ENCODE data around the gene BCL7B.
A peak's percentile ranks its signal among the peaks of the same experiment; 100 is the strongest.
"Not testable (repeated sequence)": the region's sequence is repeated elsewhere in the genome, so short reads cannot be mapped to it uniquely, and the experiment has no call there.

Gene BCL7B

DNA sequence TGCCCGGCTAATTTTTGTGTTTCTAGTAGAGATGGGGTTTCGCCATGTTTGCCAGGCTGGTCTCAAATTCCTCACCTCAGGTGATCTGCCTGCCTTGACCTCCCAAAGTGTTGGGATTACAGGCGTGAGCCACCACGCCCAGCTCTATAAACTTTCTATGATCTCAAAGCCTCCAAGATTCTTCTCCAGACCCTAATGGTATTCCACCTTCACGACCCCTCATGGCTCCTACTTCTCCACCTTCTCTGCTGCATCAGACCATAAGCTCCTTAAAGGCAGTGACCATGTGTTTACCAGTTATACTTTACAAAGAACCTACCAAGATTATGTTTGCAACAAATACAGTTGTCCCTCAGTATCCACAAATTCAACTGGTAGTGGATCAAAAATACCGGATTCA lies 25.3 kb downstream of the BCL7B start:
- TF ChIP-seq, protein P1, sequence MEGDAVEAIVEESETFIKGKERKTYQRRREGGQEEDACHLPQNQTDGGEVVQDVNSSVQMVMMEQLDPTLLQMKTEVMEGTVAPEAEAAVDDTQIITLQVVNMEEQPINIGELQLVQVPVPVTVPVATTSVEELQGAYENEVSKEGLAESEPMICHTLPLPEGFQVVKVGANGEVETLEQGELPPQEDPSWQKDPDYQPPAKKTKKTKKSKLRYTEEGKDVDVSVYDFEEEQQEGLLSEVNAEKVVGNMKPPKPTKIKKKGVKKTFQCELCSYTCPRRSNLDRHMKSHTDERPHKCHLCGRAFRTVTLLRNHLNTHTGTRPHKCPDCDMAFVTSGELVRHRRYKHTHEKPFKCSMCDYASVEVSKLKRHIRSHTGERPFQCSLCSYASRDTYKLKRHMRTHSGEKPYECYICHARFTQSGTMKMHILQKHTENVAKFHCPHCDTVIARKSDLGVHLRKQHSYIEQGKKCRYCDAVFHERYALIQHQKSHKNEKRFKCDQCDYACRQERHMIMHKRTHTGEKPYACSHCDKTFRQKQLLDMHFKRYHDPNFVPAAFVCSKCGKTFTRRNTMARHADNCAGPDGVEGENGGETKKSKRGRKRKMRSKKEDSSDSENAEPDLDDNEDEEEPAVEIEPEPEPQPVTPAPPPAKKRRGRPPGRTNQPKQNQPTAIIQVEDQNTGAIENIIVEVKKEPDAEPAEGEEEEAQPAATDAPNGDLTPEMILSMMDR (IDR thresholded peaks at IDR 0.05; ENCODE audit: low read depth, low read length, missing control alignments): no peak
- H3K4me3 ChIP-seq (replicated peaks; ENCODE audit: low read depth, low read length): no peak overlapping the region
- no peak for DNase-seq (ENCODE audit: extremely low read depth, low read depth)

DNA sequence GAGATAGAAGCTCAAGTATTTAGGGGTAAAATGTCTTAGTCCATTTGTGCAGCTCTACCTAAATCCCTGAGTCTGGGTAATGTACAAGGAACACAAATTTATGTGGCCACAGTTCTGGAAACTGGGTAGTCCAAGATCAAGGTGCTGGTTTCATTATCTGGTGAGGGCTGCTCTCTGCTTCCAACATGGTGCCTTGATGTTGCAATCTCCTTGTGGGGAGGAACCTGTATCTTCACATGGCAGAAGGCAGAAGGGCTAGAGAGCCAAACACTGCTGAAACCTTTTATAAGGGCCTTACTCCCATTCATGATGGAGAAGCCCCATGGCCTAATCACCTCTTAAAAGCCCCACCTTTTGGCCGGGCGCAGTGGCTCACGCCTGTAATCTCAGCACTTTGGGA lies 26.7 kb downstream of the BCL7B start:
- H3K4me3 ChIP-seq (replicated peaks; ENCODE audit: low read depth, low read length): no peak overlapping the region
- TF ChIP-seq, protein P1 (IDR thresholded peaks at IDR 0.05; ENCODE audit: low read depth, low read length, missing control alignments): no peak
- no peak for DNase-seq (ENCODE audit: extremely low read depth, low read depth)

DNA sequence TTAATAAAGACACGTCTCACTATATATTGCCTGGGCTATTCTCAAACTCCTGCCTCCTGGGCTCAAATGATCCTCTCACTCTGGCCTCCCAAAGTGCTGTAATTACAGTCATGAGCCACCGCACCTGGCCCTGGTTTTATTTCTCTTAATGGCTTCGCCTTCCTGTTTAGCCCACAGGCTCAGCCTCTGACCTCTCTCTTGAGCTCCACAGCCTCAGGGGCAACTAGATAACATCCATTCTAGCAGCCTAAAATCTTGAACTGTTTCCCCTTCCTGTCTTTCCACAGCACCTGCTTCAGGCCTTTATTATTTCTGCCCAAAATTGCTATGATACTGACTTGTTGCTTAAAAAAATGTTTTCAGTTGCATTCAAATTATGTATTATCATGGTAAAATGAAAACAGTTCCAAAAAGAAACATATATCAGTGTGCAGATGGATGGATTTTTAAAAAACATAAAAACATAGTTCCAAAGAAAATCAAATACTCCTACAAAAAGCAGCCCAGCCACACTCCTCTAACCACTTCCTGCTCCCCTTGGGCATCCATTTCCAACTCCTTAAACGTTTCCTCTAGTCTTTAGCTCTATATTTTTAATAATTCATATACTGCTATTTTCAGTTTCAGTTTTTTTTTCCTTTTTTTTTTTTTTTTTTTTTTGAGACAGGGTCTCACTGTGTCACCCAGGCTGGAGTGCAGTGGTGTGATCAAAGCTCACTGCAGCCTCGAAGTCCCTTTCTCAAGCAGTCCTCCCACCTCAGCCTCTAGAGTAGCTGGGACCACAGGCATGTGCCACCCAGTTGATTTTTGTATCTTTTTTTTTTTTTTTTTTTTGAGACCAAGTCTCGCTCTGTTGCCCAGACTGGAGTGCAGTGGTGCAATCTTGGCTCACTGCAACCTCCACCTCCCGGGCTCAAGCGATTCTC lies 30.3 kb downstream of the BCL7B start:
- H3K4me3 ChIP-seq (replicated peaks; ENCODE audit: low read depth, low read length): no peak overlapping the region
- TF ChIP-seq, protein P1 (IDR thresholded peaks at IDR 0.05; ENCODE audit: low read depth, low read length, missing control alignments): no peak
- no peak for DNase-seq (ENCODE audit: extremely low read depth, low read depth)

DNA sequence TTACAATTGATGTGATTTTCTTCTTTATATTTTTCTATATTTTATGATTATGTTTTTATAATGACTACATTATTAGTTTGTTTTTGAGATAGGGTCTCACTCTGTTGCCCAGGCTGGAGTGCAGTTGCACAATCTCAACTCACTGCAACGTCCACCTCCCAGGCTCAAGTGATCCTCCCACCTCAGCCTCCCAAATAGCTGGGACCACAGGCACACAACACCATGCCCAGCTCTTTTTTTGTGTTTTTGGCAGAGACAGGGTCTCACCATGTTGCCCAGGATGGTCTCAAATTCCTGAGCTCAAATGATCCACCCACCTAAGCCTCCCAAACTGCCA lies 31.4 kb downstream of the BCL7B start:
- H3K4me3 ChIP-seq (replicated peaks; ENCODE audit: low read depth, low read length); DNase-seq (ENCODE audit: extremely low read depth, low read depth): not testable (repeated sequence)

DNA sequence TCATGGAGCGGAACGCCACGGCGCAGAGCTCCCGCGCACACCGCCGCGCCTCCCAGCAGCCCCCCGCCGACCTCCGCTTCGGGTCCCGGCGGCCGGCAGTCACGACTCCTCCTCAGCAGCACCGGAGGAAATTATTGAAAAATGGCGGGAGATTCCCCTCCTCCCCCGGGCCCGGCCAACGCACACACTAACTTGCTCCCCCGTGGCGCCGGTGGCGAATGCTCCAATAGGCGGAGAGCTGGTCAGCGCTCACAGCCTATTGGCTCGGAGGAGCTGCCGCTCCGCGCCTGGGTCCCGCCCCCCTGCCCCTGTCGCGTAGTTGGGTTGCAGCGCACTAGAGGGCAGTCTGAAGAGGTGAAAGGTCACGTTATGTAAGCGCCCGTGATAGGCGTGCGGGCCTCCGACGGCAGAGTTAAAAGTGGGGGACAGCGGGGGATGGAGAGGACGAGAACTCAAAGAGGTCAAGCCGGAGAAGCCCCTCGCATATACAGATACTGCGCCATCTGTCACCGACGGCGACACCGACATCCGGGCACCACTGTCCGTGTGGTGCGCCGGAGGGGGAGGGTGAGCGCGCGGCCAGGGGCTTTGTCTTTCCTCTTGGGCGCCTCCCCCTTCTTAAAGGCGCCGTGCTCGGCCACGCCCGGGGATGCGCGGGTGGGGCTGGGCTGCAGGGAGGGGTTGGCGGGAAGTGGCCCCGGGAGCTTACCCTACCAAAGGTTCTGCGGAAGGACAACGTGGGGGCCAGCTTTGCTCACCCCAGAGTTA lies 35.2 kb downstream of the BCL7B start, which contains the start of gene BAZ1B:
Gene BAZ1B (minus strand): TSS at position 189 of the 768 bp plus-strand sequence. CDS start 360 bp downstream, outside the sequence.
- TF ChIP-seq, protein P1 (IDR thresholded peaks at IDR 0.05; ENCODE audit: low read depth, low read length, missing control alignments): peak; percentile 3
- DNase-seq (ENCODE audit: extremely low read depth, low read depth): peak; percentile 90
- peak within 1 kb of the TSS; percentile 84 for H3K4me3 ChIP-seq (replicated peaks; ENCODE audit: low read depth, low read length)

DNA sequence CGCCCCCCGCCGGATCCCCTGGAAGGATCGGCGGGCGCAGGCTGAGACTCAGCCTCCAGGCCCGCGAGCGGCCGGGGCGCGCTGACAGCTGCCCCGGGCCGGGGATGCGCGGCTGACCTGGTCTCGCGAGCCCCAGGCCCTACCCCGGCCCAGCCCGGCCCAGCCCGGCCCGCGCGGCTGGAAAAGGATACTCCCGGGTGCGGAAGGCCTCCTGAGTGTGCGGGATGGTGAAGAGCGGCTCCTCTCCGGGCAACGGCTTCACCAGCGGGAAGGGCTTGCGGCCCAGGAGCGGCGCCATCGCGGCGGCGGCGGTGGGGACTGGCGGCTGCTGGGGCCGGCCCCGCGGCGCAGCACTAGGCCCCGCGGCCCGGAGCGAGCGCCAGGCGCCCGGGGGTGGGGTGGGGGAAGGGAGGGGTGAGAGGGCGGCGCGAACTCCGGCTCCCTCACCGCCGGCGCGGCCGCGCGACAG lies 35.8 kb downstream of the BCL7B start:
- DNase-seq (ENCODE audit: extremely low read depth, low read depth): no peak
- TF ChIP-seq, protein P1 (IDR thresholded peaks at IDR 0.05; ENCODE audit: low read depth, low read length, missing control alignments): no peak
- H3K4me3 ChIP-seq (replicated peaks; ENCODE audit: low read depth, low read length): peak overlapping the region; percentile 84
